GM19468 (cell line): ENCODE measurements around the gene TUNAR.

Experiments used
- ATAC-seq: cut with Tn5 transposase; IDR thresholded peaks from one replicate; pipeline ENCODE4 v1.9.1; 2021; ENCODE audit warnings: mild to moderate bottlenecking, moderate library complexity, moderate number of reproducible peaks; ENCODE audit not compliant: unreplicated experiment; ENCODE audit errors: extremely low read depth

TUNAR gene

GRCh38 chr14:95876761-95877538 is at the start of gene TUNAR:
TSS of gene TUNAR (plus strand) at chr14:95876832.
- ATAC-seq = no peak

- no peak for ATAC-seq
Measured at GRCh38 chr14:95828649-95829265, 47.9 kb upstream of the TUNAR start.

- no peak for ATAC-seq
Measured at GRCh38 chr14:95829321-95829720, 47.3 kb upstream of the TUNAR start.

- ATAC-seq = no peak
Measured at GRCh38 chr14:95830386-95830785, 46.2 kb upstream of the TUNAR start.

GRCh38 chr14:95831041-95831440 is 45.6 kb upstream of the TUNAR start:
- no peak for ATAC-seq

- no peak for ATAC-seq
Measured at GRCh38 chr14:95831468-95831867, 45.2 kb upstream of the TUNAR start.

- no peak for ATAC-seq
Measured at GRCh38 chr14:95832012-95832411, 44.6 kb upstream of the TUNAR start.

- ATAC-seq = no peak
Measured at GRCh38 chr14:95833429-95833828, 43.2 kb upstream of the TUNAR start.

- ATAC-seq = no peak
Measured at GRCh38 chr14:95834496-95834895, 42.1 kb upstream of the TUNAR start.

GRCh38 chr14:95835121-95835730 is 41.4 kb upstream of the TUNAR start:
- no peak for ATAC-seq

GRCh38 chr14:95838862-95839261 is 37.8 kb upstream of the TUNAR start:
- no peak for ATAC-seq

GRCh38 chr14:95840094-95840700 is 36.4 kb upstream of the TUNAR start:
- no peak for ATAC-seq

GRCh38 chr14:95841668-95842067 is 35.0 kb upstream of the TUNAR start:
- ATAC-seq = no peak

GRCh38 chr14:95849761-95850160 is 26.9 kb upstream of the TUNAR start:
- ATAC-seq = no peak

GRCh38 chr14:95850429-95850828 is 26.2 kb upstream of the TUNAR start:
- no peak for ATAC-seq

- no peak for ATAC-seq
Measured at GRCh38 chr14:95855606-95856005, 21.0 kb upstream of the TUNAR start.

GRCh38 chr14:95857275-95857674 is 19.4 kb upstream of the TUNAR start:
- no peak for ATAC-seq

GRCh38 chr14:95858893-95859292 is 17.7 kb upstream of the TUNAR start:
- ATAC-seq = no peak

- ATAC-seq = no peak
Measured at GRCh38 chr14:95862243-95862642, 14.4 kb upstream of the TUNAR start.

GRCh38 chr14:95863295-95863694 is 13.3 kb upstream of the TUNAR start:
- ATAC-seq = no peak

GRCh38 chr14:95869776-95870175 is 6.9 kb upstream of the TUNAR start:
- ATAC-seq = no peak
